Ishikawa (cell line): Measurements from ENCODE around the gene CES4A.
A peak's percentile ranks its signal among the peaks of the same experiment; 100 is the strongest.

Experiments
- CEBPB ChIP-seq: IDR thresholded peaks from 2 replicates; pipeline ENCODE4 v1.6.1; 2012
- CREB1 ChIP-seq: IDR thresholded peaks from 2 replicates; pipeline ENCODE4 v1.6.1; 2012; ENCODE audit warnings: low read depth
- EGR1 ChIP-seq: IDR thresholded peaks from 2 replicates; pipeline ENCODE4 v1.6.1; 2012
- EP300 ChIP-seq: IDR thresholded peaks from 2 replicates; pipeline ENCODE4 v1.6.1; 2012; ENCODE audit warnings: borderline replicate concordance
- FOXM1 ChIP-seq: IDR thresholded peaks from 2 replicates; pipeline ENCODE4 v1.6.1; 2012; ENCODE audit warnings: low read depth, borderline replicate concordance
- MAX ChIP-seq: IDR thresholded peaks from 2 replicates; pipeline ENCODE4 v1.6.1; 2012
- NFIC ChIP-seq: IDR thresholded peaks from 2 replicates; pipeline ENCODE4 v1.6.1; 2012
- RAD21 ChIP-seq: IDR thresholded peaks from 2 replicates; pipeline ENCODE4 v1.6.1; 2012; ENCODE audit warnings: low read depth
- REST ChIP-seq: IDR thresholded peaks from 2 replicates; pipeline ENCODE4 v1.6.1; 2012; ENCODE audit warnings: low read depth, mild to moderate bottlenecking
- TAF1 ChIP-seq: IDR thresholded peaks from 2 replicates; pipeline ENCODE4 v1.6.1; 2012; ENCODE audit warnings: low read depth, mild to moderate bottlenecking
- TCF12 ChIP-seq: IDR thresholded peaks from 2 replicates; pipeline ENCODE4 v1.6.1; 2012; ENCODE audit warnings: low read depth
- TEAD4 ChIP-seq: IDR thresholded peaks from 2 replicates; pipeline ENCODE4 v1.6.1; 2012
- USF1 ChIP-seq: IDR thresholded peaks from 2 replicates; pipeline ENCODE4 v1.6.1; 2012
- YY1 ChIP-seq: IDR thresholded peaks from 2 replicates; pipeline ENCODE4 v1.6.1; 2012; ENCODE audit warnings: low read depth

CES4A gene

GRCh38 chr16:67015313-67015731, 26.9 kb downstream of the CES4A start:
- TF ChIP-seq CEBPB (no peak), RAD21 (peak; percentile 76)

- TF ChIP-seq YY1 = no peak
These were observed 27.8 kb downstream of the CES4A start for GRCh38 chr16:67016143-67016542.

- TF ChIP-seq RAD21 (no peak), CEBPB (no peak), TEAD4 (no peak), EP300 (no peak), REST (no peak)
These were observed 28.5 kb downstream of the CES4A start for GRCh38 chr16:67016681-67017420.

GRCh38 chr16:67017421-67017750, 29.0 kb downstream of the CES4A start:
- no peak for TF ChIP-seq REST
- TF ChIP-seq RAD21 = no peak
- no peak for TF ChIP-seq MAX
- no peak for TF ChIP-seq YY1
- no peak for TF ChIP-seq CEBPB
- TF ChIP-seq EP300 = no peak
- no peak for TF ChIP-seq TCF12
- no peak for TF ChIP-seq NFIC
- TF ChIP-seq FOXM1 = no peak
- no peak for TF ChIP-seq USF1
- no peak for TF ChIP-seq TEAD4
- TF ChIP-seq CREB1 = no peak
- no peak for TF ChIP-seq EGR1

- peak; percentile 93 for TF ChIP-seq MAX
- TF ChIP-seq YY1 = peak; percentile 72; the same call in 1 of the 2 replicates
- no peak for TF ChIP-seq TAF1
- no peak for TF ChIP-seq CEBPB
- TF ChIP-seq CREB1 = no peak
- no peak for TF ChIP-seq EGR1
- no peak for TF ChIP-seq REST
- no peak for TF ChIP-seq EP300
- TF ChIP-seq TEAD4 = no peak
- no peak for TF ChIP-seq FOXM1
- TF ChIP-seq USF1 = peak; percentile 94
- peak; percentile 93 for TF ChIP-seq RAD21
These were observed 29.6 kb downstream of the CES4A start for GRCh38 chr16:67017810-67018488.
